OCI-M2 (cell line): Measurements from ENCODE around the gene FBXL19.

Experiments
- DNase-seq: peaks from one replicate; lab custom pipeline; 2025; ENCODE audit not compliant: unreplicated experiment; lab: John Stamatoyannopoulos, UW

Gene FBXL19

DNA sequence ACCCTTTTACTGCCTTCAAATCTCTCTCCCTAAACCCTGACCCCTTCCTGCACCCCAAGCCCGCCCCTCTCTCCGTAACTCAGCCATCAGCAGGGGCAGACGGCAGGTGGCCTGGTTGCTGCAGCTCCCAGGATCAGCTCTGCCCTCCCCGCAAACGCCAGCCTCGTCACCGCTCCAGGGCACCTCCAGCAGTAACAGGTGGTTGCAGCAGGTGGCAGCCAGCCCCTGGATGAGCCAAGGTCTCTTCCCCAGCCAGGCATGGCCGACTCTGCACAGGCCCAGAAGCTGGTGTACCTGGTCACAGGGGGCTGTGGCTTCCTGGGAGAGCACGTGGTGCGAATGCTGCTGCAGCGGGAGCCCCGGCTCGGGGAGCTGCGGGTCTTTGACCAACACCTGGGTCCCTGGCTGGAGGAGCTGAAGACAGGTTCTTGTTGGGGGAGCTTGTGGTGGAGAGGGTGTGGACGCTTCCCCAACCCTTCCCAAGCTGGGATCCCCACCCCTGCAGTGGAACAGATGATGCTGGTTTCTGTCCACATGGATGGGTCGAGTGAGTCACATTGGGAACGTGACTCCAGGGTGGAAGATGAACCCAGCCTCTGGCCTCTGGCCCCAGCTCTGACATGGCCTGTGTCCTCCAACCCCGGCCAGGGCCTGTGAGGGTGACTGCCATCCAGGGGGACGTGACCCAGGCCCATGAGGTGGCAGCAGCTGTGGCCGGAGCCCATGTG is 62.2 kb downstream of the FBXL19 start:
- DNase-seq: no peak

DNA sequence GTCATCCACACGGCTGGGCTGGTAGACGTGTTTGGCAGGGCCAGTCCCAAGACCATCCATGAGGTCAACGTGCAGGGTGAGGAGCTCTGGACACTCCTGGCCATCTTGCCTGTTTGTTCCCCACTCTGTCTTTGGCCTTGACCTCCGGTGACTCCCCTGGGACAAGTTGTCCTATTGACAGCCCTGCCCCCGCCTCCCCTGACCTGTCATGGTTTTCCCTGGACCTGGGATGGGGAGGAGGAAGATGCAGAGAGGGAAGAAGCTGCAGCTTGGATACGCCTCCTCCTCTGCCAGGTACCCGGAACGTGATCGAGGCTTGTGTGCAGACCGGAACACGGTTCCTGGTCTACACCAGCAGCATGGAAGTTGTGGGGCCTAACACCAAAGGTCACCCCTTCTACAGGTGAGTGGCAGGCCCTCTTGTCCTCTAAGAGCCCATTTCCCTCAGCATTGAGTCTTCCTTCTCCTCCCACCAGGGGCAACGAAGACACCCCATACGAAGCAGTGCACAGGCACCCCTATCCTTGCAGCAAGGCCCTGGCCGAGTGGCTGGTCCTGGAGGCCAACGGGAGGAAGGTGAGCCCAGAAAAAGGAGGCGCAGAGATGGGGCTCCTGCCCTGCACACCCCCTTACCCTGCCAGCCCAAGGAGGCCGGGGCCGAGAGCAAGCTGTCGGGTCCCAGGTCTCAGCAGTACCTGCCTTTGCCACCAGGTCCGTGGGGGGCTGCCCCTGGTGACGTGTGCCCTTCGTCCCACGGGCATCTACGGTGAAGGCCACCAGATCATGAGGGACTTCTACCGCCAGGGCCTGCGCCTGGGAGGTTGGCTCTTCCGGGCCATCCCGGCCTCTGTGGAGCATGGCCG is 63.0 kb downstream of the FBXL19 start:
- DNase-seq: no peak

DNA sequence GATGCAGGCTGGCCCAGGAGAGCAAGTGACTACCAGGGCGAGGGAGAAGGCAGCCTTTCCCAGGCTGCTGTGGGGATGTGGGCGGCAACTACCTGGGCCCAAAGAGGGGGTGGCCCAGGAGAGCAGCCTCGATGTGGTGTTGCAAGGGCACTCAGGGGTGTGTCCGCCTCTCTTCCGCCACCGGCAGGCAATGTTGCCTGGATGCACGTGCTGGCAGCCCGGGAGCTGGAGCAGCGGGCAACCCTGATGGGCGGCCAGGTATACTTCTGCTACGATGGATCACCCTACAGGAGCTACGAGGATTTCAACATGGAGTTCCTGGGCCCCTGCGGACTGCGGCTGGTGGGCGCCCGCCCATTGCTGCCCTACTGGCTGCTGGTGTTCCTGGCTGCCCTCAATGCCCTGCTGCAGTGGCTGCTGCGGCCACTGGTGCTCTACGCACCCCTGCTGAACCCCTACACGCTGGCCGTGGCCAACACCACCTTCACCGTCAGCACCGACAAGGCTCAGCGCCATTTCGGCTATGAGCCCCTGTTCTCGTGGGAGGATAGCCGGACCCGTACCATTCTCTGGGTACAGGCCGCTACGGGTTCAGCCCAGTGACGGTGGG is 64.3 kb downstream of the FBXL19 start:
- no peak for DNase-seq

DNA sequence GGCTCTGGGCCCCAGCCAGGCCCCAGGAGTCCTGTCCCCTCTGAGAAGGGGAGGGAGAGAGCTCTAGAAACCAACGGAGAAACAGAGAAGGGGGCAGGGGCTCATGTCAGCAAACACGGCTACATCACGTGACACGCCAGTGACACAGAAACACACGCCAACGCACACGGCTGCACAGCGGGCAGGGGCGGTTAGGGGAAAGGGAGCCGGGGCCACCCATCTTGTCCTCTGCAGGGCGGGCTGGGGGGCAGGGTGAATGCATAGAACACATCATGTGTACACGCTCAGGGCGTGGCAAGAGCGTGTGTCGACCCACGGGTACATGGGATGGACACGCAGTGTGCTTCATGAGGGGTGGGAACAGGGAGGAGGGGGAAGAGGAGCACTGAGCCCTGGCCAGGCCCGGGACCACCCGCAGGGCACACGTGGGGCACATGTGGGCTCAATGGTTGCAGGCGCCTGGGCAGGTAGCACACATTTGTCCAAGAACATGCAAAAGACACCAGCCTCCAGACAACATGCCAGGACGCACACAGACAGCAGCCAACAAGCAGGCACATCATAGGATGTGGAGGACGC is 66.2 kb downstream of the FBXL19 start:
- DNase-seq: no peak

DNA sequence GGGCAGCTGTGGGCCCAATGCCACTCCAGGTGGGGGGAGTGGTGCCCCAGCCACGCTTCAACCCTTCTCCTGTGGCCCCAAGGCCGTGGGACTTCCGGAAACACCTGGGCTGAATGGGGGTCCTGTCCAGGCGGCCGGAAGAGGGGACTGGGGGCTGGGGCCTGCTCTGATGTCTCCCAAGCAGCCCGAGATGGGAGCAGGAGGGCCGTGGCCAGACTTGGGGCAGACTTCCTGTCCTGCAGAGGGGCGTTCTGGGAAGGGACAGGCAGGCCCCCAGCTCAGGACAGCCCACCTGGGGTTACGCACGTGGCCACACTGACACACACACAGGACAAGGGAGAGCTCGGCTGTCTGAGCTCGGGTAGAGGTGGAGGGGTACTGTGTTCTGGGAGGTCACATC is 66.7 kb downstream of the FBXL19 start:
- no peak for DNase-seq

DNA sequence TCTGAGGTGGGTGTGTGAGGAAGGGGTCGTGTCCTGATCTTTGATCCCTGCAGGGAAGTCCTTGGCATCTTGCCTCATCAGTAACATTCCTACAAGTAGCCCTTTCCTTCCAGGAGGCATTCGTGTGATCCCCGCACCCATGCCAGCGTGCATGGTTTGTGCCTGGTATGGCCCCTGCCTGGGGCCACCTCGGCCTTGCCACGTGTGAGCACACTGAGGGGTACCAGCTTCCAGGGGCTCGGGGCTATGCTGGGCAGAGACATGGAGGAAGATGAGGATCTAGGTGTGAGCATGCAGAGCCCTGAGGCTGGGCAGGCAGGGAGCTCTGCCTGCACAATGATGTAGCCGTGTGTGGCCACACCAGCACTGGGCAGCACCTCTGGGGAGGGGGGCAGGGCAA is 67.7 kb downstream of the FBXL19 start:
- DNase-seq: no peak

DNA sequence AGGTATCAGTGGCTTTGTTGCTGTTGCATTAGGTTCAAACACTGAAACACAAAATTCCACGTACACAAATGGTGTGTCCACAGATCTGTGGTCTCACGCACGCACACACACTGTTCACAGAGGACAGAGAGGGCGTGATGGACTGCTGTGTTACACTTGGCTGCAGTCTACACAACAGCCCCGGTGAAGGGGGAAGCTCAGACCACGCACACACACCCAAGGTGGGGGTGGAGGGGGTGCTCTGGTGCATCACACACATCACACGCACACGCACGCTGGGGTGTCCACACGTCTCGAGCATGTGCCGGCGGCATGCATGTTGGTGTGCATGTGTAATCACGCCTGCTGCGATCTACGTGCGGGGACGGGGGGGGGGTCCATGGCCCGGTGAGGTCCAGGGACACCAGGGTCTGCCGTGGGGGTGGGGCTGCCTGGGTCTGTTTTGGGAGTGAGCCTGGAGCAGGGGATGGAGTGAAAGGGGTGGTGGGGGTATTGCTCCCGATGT is 69.0 kb downstream of the FBXL19 start:
- DNase-seq: no peak

DNA sequence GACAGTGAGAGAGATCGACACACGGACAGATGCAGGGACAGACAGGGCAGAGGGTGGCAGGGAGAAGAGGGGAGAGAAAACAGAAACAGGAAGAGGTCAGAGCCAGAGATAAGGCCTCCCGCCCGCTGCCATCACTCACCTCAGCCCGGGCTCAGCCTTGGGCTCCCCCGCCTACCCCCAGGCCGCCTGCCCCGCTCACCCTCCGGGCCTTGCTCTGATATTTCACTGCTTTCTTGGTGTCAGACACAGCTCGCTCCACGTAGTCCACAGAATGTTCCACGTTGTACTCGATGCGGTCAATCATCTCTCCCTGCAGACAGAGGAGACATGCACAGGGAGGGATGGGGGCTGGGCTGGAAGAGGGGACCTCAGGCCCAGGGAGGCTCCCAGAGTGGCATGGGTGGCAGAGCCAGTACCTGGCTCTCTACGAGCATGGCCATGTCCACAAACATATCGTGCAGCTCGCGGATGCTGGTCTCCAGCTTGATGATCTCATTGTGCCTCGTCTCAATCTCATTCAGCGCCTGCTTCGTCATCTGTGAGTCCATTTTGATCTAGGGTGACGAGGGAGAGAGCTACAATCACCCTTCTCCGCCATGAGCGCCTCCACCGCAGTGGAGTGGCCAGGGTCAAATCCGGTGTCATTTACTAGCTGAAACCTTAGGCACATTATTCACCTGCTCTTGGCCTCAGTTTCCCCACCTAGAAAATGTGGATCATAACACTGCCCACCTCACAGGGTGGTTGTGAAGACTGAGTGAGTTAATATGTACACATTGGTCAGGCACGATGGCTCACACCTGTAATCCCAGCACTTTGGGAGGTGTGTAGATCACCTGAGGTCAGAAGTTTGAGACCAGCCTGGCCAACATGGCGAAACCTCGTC is 69.8 kb downstream of the FBXL19 start:
- DNase-seq: no peak

DNA sequence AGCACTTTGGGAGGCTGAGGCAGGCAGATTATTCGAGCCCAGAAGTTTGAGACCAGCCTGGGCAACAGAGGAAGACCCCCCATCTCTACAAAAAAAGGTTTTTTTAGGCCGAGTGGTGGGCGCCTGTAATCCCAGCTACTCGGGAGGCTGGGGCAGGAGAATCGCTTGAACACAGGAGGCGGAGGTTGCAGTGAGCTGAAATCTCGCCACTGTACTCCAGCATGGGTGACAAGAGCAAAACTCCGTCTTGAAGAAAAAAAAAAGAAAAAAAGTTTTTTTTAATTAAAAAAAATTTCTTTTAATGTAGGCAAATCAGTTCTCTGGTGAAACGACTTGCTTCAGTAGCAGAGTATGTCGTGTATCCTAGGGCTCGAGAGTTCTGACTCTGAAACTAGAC is 72.6 kb downstream of the FBXL19 start:
- DNase-seq: no peak

DNA sequence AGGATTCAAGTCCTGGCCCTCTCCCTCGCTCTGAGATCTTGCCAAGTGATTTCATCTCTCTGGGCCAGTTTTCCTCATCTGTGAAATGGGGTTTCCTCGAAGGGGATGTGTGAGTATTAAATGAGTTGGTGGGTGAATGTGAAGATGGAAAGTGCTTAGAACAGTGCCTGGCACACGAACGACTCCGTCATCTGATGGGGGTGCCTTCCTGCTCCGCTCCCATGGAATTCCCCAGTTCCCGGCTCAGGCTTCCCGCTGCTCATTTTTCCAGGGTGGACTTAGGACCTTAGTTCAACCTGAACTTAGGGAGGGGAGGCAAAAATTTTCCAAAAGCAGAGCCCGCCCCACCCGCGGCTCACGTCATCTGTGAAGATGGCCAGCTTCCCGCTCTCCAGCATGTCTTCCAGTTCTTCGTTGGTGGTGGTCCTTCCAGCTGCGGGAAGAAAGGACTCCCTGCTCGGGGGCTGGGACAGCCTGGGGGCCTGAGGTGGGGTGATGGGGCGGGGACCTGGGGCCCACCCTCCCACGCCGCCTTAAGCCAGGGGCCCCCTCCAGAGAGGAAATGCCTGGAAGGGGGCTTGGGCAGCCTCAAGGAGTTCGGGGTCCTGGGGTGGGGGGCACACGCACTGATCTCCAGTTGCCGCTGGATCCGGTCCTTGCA is 73.1 kb downstream of the FBXL19 start:
- no peak for DNase-seq

DNA sequence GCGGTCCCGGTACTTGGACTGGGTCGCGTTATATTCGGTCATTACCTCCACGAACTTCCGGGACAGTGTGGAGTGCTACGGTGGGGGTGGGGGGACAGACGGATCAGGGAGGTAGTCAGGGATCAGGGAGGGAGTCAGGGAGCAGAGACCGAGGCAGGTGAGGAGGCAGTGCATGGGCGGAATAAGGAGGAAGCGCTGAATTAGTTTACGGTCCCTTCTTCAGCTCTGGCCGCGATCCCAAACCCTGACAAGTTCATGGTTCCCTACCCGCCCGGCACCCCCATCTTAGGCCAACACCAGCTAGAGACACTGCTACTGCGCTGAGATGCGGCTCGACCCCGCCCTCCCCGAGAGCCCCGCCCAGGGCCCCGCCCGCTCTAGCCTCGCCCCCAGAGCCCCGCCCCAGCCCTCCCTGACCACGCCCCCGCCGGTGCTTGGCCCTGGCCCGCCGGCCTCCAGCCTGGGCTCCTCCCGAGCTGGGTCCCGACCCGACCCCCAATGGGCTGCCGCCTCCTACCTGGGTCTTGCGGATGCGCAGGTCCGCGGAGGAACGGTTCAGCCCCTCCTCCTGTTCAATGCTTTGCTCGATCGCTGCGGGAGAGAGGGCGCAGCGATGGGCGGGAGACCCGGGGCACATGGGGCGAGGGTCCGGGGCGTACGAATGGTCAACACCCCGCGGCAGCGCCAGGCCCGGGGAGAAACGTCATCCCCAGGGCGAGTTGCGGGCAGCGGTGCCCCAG is 73.8 kb downstream of the FBXL19 start:
- no peak for DNase-seq

DNA sequence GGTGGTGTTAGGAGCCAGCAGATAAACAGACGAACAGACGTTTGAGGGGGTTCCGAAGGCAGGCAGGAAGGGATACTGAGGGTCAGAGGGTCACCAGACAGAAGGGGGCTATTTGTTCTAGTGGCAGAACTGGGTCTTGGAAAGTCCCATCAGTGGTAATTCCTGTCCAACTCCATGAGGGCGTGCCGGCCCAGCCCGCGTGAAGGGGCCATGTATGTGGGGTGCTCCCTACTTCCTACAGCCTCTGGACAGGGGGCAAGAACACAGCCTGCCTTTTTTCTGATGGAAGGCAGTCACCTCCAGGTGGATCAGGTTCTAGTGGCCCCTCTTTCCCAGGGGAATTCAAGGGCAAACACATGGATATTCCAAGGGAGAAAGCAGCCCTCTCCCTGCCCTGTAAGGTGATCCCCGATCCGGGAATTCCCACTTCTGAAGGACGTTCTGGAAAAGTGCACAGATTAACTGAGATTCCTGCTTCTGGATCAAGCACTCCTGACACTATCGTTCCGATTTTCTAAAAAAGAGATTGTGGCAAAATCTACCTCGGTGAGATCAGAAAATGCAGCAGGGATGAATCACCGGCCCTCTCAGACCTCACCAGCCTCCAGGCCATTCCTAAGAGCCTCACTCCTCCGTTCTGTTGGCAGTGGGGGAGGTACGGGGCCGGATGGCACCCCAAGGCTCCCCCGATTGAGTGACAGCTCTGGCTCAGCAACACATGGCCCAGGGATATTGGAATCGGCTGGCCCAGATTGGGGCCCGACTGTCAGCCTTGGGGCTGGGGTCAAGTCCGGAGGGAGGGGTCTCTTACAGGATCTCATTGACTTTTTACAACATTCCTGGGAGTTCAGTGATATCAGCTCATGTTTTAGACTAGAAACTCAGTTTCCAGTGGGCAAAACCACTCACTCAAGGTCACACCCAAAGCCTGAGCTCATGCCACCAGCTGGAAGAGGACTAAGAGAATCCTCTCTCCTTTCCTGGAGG is 74.6 kb downstream of the FBXL19 start:
- DNase-seq: no peak
